Head of caudate nucleus (tissue), 42 donors: ENCODE results near the gene TOR4A.

Experiments
- DNase-seq, 42 donors: peaks; one replicate each; pipeline versions ENCODE4 v3.0.0 to v3.0.0-alpha.2; 2020 to 2021; ENCODE audit warnings: mixed read lengths in 7 of 42
- intact Hi-C: fragments of 100-400 bp; cut with DNase I; formaldehyde crosslinking; loops from one replicate; pipeline ENCODE4 v1.15.0; 2022

TOR4A gene

DNA sequence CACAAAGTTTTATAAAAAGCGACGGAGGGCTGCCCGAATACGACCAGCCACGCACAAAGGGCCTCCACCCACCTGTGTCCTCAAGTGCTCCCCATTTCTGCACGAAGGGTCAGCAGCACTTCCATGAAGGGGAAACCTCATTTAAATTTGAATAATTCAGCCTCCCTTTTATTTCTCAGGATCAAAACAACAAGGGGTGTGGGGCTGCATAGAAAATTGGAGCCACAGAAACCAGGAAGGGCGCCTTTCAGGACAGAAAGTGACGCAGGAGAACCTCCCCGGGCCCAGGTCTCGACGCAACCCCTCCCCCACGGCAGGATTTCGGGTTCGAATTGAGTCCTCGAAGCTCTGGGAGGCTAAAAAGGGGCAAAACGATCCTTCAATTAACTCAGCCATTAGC lies 22.4 kb downstream of the TOR4A start:
- DNase-seq: peak in 15 of 42 donors; percentile 20 to 72 (median 55)
- intact Hi-C loops: loop anchor here (10.0 kb wide), 2 partner anchors 125 to 225 kb away; partner anchors contain the start of genes EXD3 and NOXA1

GRCh38 chr9:137300567-137301080 lies 23.1 kb downstream of the TOR4A start:
- DNase-seq: peak in 5 of 42 donors; percentile 38 to 53 (median 46)
- intact Hi-C loops: loop anchor here (10.0 kb wide), 1 partner anchor 124 kb away; the partner anchor contains the start of genes EXD3 and NOXA1

DNA sequence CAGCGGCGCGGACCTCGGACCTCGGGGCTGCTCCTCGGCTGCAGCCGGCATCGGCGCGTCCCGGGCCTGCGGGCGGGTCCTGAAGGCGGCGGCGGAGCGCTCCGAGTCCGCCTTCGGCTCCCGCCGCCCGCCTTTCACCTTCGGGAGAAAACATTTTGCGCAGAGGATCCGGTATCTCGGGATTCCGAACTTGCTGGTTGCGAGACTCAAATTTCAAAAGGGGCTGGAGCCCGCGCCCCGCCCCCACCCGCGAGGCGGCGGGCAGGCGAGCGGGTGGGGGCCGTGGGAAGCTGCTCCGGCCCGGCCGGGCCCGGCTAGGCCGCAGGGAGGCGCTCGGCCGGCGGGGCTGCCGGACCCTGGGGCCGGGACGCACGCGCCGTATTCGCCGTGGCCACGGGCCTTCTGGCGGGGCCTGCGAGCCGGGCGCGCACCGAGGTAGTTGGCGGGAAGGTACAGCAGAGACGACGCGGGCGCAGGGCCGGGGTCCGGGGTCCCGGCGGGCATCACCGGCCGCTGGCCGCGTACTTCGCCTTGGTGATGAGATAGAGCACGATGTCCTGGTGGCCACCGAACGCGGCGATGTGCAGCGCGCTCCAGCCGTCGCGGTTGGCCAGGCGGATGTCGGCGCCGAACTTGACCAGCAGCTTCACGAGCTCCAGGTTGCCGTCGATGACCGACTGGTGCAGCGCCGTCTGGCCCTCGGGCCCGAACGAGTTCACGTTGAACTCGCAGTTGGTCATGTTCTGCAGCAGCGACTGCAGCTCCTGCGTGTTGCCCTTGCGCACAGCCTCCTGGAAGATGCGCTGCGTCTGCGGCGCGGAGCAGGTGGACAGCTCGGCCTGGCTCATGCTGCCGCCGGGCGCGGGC lies 23.8 kb downstream of the TOR4A start:
- peak in 1 of 42 donors; percentile 46 for DNase-seq
- intact Hi-C loops: loop anchor here (10.0 kb wide), 1 partner anchor 123 kb away; the partner anchor contains the start of genes EXD3 and NOXA1

DNA sequence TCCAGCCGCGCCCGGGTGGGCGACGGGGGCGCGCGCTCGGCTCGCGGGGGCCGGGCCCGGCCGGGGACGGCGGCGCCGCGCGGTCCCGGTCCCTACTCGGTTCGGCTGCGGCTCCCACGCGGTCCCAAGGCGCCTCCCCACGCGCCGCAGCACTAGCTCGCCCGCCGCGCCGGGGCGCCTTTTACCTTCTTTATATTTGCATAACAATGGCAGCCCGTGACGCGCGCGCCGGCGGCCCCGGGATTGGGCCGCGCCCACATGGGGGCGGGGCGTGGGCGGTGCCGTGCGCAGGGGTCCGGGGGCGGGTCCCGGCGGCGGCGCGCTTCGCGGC lies 24.6 kb downstream of the TOR4A start, which contains the start of gene NRARP:
Gene NRARP, minus strand, starts transcription at position 154 of the 331 bp plus-strand sequence. CDS start 343 bp downstream, outside the sequence.
- intact Hi-C loops: loop anchor here (10.0 kb wide), 1 partner anchor 123 kb away; the partner anchor contains the start of genes EXD3 and NOXA1
- DNase-seq: peak; percentile 84 to 96 (median 93)

DNA sequence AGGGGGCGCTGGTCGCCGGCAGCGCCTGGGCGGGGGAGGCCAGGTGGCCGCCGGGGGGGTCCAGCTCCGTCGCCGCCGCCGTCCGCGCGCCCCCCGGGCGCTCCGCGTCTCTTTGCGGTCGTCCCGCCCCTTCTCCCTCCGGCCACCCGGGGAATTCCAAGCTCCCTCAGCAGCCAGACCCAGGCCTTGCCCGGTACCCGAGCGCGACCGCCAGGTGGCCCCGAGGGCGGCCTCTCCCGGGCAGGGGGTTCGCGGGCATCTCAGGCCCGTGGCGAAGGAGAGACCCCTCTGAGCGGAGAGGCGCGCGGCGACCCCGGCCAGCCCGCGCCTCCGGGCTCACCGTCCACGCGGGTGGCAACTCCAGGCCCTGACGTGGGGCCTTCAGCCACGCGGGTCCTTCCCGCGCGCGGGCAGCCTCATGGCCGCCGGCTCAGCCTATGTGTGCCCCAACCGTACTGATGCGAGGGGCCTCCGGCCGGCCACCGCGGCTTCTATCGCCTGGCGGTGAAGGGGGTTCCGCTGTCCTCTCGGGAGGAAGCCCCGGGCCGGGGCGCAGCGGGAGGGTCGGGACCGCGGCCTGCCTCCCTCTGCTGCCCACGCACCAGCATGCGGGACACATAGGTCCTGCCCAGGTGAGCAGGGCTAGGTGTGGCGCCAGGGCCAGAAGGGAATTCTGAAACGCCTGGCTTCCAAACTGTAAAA lies 25.1 kb downstream of the TOR4A start:
- DNase-seq: no peak
- intact Hi-C loops: loop anchor here (10.0 kb wide), 1 partner anchor 122 kb away; the partner anchor contains the start of genes EXD3 and NOXA1

DNA sequence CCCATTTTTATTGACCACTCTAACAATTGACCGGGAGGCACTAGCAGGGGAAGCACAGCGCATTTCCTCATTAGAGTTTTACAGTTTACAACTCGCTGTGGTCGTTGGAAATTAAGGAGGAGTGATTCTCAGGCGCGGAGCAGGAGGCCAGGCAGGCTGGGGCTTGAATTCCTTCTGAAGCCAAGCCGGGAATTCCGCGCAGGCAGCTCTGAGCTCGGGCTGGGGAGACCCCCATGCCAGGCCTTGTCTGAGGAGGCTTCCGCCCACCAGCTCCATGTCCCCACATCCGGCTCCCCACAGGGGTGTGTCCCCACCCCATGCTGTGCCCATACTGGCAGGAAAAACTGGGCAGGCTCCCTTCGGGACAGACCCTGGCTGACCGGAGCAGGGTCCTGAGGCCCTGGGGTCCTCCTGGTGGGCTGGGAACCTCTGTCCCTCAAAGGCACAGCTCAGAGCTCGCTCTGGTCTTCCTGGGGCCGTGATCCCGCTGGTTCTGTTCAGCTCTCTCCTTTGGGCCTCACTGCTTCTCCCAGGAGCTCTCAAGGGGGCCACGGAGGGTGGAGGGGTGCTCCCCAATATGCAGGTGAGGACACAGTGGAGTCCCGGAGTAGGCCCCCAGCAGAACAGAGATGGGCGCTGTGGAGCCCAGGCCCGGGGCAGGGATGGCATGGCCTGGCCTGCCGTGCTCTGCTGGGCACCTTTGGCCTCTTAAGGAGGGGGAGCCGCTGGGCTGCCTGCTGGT lies 25.8 kb downstream of the TOR4A start:
- intact Hi-C loops: loop anchor here (10.0 kb wide), 1 partner anchor 121 kb away; the partner anchor contains the start of genes EXD3 and NOXA1
- DNase-seq: no peak

GRCh38 chr9:137303893-137304382 lies 26.4 kb downstream of the TOR4A start:
- intact Hi-C loops: loop anchor here (10.0 kb wide), 1 partner anchor 121 kb away; the partner anchor contains the start of genes EXD3 and NOXA1

DNA sequence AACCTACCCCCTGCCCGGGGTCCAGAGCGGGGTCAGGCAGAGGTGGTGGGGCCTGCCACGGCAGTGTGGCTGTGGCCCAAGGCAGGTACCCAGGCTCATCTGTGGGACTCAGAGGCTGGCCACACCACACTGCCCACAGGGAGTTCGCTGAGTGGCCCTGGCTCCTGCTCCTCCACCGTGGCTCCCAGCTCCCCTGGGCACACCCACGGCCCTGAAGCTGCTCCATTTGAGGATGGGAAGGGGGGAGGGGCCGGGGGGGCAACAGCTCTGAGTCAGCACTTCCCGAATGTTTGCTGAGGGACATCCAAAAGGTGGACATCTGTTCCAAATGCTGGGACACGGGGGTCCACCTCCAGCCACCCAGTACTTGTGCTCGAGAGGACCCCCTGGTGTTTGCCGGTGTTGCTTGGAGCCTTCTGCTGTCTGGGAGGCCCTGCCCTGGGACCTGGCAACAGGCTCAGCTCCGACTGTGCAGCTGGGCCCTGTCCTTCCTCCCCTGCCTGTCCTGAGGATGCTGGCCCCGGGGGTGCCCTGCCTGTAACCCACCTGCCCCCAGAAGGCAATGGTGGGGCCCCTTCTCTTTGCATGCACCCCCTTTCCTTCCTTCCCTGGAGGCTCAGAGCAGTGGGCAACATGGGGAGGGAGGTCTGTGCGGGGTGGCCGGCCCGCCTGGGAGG lies 27.0 kb downstream of the TOR4A start:
- intact Hi-C loops: loop anchor here (10.0 kb wide), 1 partner anchor 120 kb away; the partner anchor contains the start of genes EXD3 and NOXA1
- DNase-seq: peak in 2 of 42 donors; percentile 11 to 12

More at GRCh38 chr9:137303893-137304382, 26.4 kb downstream of the TOR4A start:
- peak in 17 of 42 donors; percentile 8 to 75 (median 55) for DNase-seq

DNA sequence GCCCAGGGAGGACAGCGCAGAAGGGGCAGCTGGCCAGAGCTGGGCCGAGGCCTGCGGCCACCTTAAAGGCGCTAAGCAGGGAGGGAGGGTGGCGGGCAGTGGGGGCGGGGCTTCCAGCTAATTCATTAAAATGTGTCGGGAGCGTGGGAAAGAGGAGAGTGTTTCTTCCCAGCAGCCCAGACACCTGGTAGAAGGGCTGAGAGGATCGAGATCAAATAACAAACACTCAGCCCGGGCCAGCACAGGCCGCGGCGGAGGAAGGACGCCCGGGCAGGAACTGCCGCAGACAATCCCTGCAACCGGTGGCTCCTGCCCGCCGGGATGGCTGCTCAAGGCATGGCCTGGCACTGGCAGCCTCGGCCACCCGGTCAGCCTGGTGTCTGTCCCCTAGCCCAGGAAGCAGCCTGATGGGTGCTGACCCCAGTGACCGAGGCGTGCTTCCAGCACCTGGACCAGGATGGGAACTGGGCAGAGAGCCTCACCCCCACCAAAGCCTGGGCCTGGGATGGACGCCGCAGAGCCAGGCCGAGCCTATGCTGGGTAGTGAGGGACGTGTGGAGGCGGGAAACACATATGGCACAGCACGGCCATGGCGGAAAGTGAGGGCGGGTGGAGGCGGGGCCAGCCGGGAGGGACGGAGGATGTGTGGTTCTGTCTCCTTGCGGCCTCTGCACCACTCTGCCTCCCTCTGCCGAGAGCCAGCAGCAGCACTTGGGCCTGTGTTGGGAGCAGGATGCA lies 27.7 kb downstream of the TOR4A start:
- DNase-seq: peak in 12 of 42 donors; percentile 30 to 69 (median 52)
- intact Hi-C loops: loop anchor here (10.0 kb wide), 1 partner anchor 120 kb away; the partner anchor contains the start of genes EXD3 and NOXA1

DNA sequence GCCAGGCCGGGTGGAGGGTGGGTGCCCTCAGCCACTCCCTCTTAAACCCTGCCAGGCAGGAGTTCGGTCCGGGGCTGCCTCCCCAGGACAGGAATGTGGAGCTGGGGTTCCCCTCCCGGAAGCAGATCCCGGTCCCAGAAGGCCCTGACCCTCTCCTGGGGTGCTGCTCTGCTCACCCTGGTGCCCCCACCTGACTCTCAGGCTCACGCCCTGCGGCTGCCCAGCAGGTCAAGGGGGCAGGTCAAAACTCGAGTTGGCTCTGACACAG lies 28.2 kb downstream of the TOR4A start:
- no peak for DNase-seq
- intact Hi-C loops: loop anchor here (10.0 kb wide), 1 partner anchor 119 kb away; the partner anchor contains the start of genes EXD3 and NOXA1

GRCh38 chr9:137306066-137306849 lies 28.7 kb downstream of the TOR4A start:
- intact Hi-C loops: loop anchor here (10.0 kb wide), 1 partner anchor 119 kb away; the partner anchor contains the start of genes EXD3 and NOXA1
- DNase-seq: peak in 3 of 42 donors; percentile 5 to 37 (median 11)

GRCh38 chr9:137306850-137307254 lies 29.3 kb downstream of the TOR4A start:
- intact Hi-C loops: loop anchor here (10.0 kb wide), 1 partner anchor 118 kb away; the partner anchor contains the start of genes EXD3 and NOXA1
- DNase-seq: peak in 1 of 42 donors; percentile 42

DNA sequence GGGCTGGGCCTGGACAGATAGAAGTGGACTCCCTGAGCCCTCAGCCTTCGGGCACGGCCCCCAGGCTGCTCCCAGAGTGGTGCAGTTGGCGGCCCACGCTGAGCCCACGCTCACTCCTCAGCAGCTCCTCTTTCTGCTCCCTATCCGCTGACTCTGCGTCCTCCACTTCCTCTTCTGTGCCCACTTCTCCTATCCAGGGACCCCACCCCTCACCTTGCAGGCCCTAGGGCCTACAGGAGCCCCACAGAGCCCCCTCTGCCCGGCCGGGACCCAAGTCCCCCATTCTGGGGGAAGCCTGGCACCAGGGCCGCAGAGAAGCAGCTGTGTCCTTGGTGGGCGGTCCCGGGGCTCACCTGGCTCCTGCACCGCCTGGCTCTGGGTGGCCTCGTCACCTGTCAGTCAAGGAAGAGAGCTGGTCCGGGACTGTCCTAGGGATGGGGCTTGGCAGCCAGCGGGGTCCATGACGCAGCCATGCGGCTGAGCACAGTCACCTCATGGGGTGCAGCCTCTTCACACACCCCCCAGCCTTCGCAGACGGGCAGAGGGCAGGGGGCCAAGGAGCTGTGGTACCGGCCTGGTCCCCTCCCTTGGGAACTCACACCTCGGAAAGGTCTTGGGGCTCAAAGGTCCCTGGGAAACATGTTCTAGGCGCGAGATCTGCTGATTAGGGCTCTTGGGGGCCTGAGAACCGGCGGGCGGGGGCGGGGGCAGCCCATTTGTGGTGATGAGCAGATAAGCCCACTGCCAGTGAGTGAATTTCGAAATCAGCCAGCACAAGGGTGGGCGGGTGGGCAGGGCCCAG lies 29.9 kb downstream of the TOR4A start:
- DNase-seq: peak in 3 of 42 donors; percentile 5 to 44 (median 13)
- intact Hi-C loops: loop anchor here (10.0 kb wide), 1 partner anchor 117 kb away; the partner anchor contains the start of genes EXD3 and NOXA1

DNA sequence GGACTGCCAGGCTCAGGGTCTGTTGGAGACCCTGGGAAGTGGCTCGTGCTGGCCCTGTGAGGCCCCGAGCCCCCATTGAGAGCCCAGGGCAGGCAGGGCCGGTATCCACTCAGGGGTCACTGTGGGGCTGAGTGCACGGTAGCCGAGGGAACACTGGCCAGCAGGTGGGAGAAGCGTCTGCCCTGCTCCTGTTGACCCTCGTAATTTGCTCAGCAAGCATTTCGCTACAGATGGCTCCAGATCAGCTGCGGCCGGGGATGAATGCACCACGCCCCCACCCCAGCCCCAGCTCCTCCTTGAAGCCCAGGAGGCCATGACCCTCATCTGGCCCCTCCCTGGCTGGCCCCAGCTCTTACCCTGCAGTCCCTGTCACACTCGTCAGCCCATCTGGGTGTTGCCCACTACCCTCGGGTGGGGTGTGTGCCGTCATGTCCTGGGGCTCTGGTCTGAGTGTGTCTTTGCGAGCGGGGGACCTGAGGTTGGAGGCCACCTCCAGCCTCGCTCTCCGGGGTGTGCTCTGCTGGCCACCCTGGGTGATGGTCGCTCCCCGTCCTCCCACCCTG lies 30.6 kb downstream of the TOR4A start:
- DNase-seq: peak in 1 of 42 donors; percentile 43
- intact Hi-C loops: loop anchor here (10.0 kb wide), 1 partner anchor 117 kb away; the partner anchor contains the start of genes EXD3 and NOXA1
